ENCODE measurements around the gene SHOC2. TPM values are rescaled to one million over a fixed set of nuclear protein-coding genes. Genes with fewer than 3 reads are reported as not detected.

The SHOC2 gene
- total RNA-seq, 1 donor from 2014 or later, result 45.9 TPM

- Mint-ChIP-seq H3K4me3 (ENCODE audit: low read depth) (peak within 1 kb of the TSS; percentile 84), H3K27me3 (no peaks in the 10 kb centered on the region), H3K27ac (peak within 1 kb of the TSS; percentile 99), H3K36me3 (ENCODE audit: insufficient read depth) (peaks cover 1% of the 10 kb centered on the region), H3K4me1 (ENCODE audit: low read depth) (peaks cover 18% of the 10 kb centered on the region), H3K9me3 (ENCODE audit: low read depth) (no peaks in the 10 kb centered on the region)
- DNase-seq (ENCODE audit: low spot score, unreplicated experiment), result peak; percentile 94
- TF ChIP-seq CTCF (IDR thresholded peaks at IDR 0.05; ENCODE audit: unreplicated experiment), result peak; percentile 4
Measured at GRCh38 chr10:110918643-110919348, 608 bp upstream of the SHOC2 start, which contains the start of gene BBIP1. Gene BBIP1 (minus strand): TSS chr10:110919180. CDS start chr10:110918157, 1,023 bp downstream.

- Mint-ChIP-seq H3K9me3 (ENCODE audit: low read depth) (no peaks in the 10 kb centered on the region), H3K27ac (peak overlapping the region; percentile 96), H3K4me3 (ENCODE audit: low read depth) (peak overlapping the region; percentile 84), H3K4me1 (ENCODE audit: low read depth) (peaks cover 22% of the 10 kb centered on the region), H3K27me3 (no peaks in the 10 kb centered on the region), H3K36me3 (ENCODE audit: insufficient read depth) (peaks cover 1% of the 10 kb centered on the region)
- peak; percentile 18 for DNase-seq (ENCODE audit: low spot score, unreplicated experiment)
- TF ChIP-seq CTCF (IDR thresholded peaks at IDR 0.05; ENCODE audit: unreplicated experiment), result no peak
Measured at GRCh38 chr10:110919971-110920881, 822 bp downstream of the SHOC2 start.

GRCh38 chr10:110923856-110924493 lies 4.6 kb downstream of the SHOC2 start:
- Mint-ChIP-seq H3K27ac (no peak overlapping the region), H3K27me3 (no peaks in the 10 kb centered on the region), H3K9me3 (ENCODE audit: low read depth) (no peaks in the 10 kb centered on the region), H3K4me3 (ENCODE audit: low read depth) (no peak overlapping the region), H3K36me3 (ENCODE audit: insufficient read depth) (no peaks in the 10 kb centered on the region), H3K4me1 (ENCODE audit: low read depth) (peaks cover 14% of the 10 kb centered on the region)
- TF ChIP-seq CTCF (IDR thresholded peaks at IDR 0.05; ENCODE audit: unreplicated experiment), result no peak
- no peak for DNase-seq (ENCODE audit: low spot score, unreplicated experiment)

GRCh38 chr10:110927461-110927860 lies 8.1 kb downstream of the SHOC2 start:
- DNase-seq (ENCODE audit: low spot score, unreplicated experiment), result no peak
- no peak for TF ChIP-seq CTCF (IDR thresholded peaks at IDR 0.05; ENCODE audit: unreplicated experiment)
- Mint-ChIP-seq H3K36me3 (ENCODE audit: insufficient read depth) (no peaks in the 10 kb centered on the region), H3K27me3 (no peaks in the 10 kb centered on the region), H3K9me3 (ENCODE audit: low read depth) (no peaks in the 10 kb centered on the region), H3K27ac (no peak overlapping the region), H3K4me1 (ENCODE audit: low read depth) (peaks cover 10% of the 10 kb centered on the region), H3K4me3 (ENCODE audit: low read depth) (no peak overlapping the region)

Data from progenitor cell of endocrine pancreas (in vitro differentiated cells).